NCI-H146 treated with DMSO at 0.1 percent for 48 hours (cell line): Measurements from ENCODE around the gene PPP1R11.
"Not testable (repeated sequence)": the region's sequence is repeated elsewhere in the genome, so short reads cannot be mapped to it uniquely, and the experiment has no call there.

ENCODE experiments used
- DNase-seq: peaks from one replicate; lab custom pipeline; 2025; ENCODE audit not compliant: unreplicated experiment; lab: John Stamatoyannopoulos, UW

PPP1R11 gene

GRCh38 chr6:30096829-30097228 lies 29.8 kb downstream of the PPP1R11 start:
- no peak for DNase-seq

- no peak for DNase-seq
Measured at GRCh38 chr6:30097902-30098768, 31.1 kb downstream of the PPP1R11 start.

GRCh38 chr6:30100154-30100553 lies 33.2 kb downstream of the PPP1R11 start:
- no peak for DNase-seq

- no peak for DNase-seq
Measured at GRCh38 chr6:30100585-30101443, 33.8 kb downstream of the PPP1R11 start.

GRCh38 chr6:30101444-30102413 lies 34.7 kb downstream of the PPP1R11 start:
- DNase-seq: peak; percentile 41

- no peak for DNase-seq
Measured at GRCh38 chr6:30102414-30102969, 35.5 kb downstream of the PPP1R11 start.

GRCh38 chr6:30102970-30103871 lies 36.2 kb downstream of the PPP1R11 start:
- peak; percentile 68 for DNase-seq

- no peak for DNase-seq
Measured at GRCh38 chr6:30103872-30104179, 36.8 kb downstream of the PPP1R11 start.

- DNase-seq: no peak
Measured at GRCh38 chr6:30104661-30105060, 37.7 kb downstream of the PPP1R11 start.

- no peak for DNase-seq
Measured at GRCh38 chr6:30111266-30111856, 44.4 kb downstream of the PPP1R11 start.

GRCh38 chr6:30112402-30112994 lies 45.5 kb downstream of the PPP1R11 start:
- DNase-seq: no peak

- no peak for DNase-seq
Measured at GRCh38 chr6:30113003-30113759, 46.2 kb downstream of the PPP1R11 start, which contains the start of gene TRIM31. TSS of gene TRIM31 (minus strand) at chr6:30113090. CDS start at chr6:30112805, 285 bp downstream.

- DNase-seq: no peak
Measured at GRCh38 chr6:30113841-30114240, 46.8 kb downstream of the PPP1R11 start.

GRCh38 chr6:30116724-30117123 lies 49.7 kb downstream of the PPP1R11 start:
- no peak for DNase-seq

- DNase-seq: not testable (repeated sequence)
Measured at GRCh38 chr6:30118691-30119090, 51.7 kb downstream of the PPP1R11 start.
